ENCODE measurements around the gene C1orf116. TPM values are rescaled to one million over a fixed set of nuclear protein-coding genes. Genes with fewer than 3 reads are reported as not detected.

C1orf116 gene
- total RNA-seq, 1 donor from 2014 or later = 0.04 TPM

DNA sequence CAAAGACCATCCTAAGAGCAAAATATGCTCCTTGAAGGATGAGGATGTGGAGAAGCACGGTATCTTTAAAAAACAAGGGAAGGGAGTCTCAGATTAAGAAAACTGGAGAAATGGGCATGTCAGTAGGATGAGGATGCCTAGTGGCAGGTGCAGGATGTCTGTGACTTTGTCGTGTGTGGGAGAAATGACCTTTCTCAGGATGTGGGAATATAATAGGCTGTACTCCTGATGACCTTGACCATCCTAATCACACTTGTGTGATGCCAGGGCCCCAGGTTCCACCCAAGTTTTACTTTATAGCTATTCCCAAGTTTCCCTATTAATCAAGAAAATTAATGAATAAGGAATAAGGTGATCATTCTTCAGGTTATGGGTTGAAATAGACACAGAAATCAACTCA lies 12.9 kb downstream of the C1orf116 start:
- Histone ChIP-seq H3K79me2 (ENCODE audit: low read depth) (no peaks in the 10 kb centered on the region), H3K27me3 (no peaks in the 10 kb centered on the region), H3K9me3 (ENCODE audit: low read depth) (no peaks in the 10 kb centered on the region), H3F3A (ENCODE audit: low read depth) (no peaks in the 10 kb centered on the region), H4K20me1 (ENCODE audit: low read depth) (no peaks in the 10 kb centered on the region), H3K4me2 (no peak overlapping the region), H3K36me3 (no peaks in the 10 kb centered on the region), H2AFZ (replicated peaks) (no peak overlapping the region), H3K4me3 (no peak overlapping the region), H3K9ac (no peak overlapping the region), H3K27ac (no peak overlapping the region), H3K4me1 (no peaks in the 10 kb centered on the region)
- no peak overlapping the region for H3K4me3 Mint-ChIP-seq
- H3K27me3 Mint-ChIP-seq (ENCODE audit: insufficient read depth, low read depth) = peaks cover 10% of the 10 kb centered on the region
- no peak for DNase-seq (ENCODE audit: low spot score)
- H3K9me3 Mint-ChIP-seq = no peaks in the 10 kb centered on the region
- H3K27ac Mint-ChIP-seq = no peak overlapping the region
- TF ChIP-seq, protein P1, sequence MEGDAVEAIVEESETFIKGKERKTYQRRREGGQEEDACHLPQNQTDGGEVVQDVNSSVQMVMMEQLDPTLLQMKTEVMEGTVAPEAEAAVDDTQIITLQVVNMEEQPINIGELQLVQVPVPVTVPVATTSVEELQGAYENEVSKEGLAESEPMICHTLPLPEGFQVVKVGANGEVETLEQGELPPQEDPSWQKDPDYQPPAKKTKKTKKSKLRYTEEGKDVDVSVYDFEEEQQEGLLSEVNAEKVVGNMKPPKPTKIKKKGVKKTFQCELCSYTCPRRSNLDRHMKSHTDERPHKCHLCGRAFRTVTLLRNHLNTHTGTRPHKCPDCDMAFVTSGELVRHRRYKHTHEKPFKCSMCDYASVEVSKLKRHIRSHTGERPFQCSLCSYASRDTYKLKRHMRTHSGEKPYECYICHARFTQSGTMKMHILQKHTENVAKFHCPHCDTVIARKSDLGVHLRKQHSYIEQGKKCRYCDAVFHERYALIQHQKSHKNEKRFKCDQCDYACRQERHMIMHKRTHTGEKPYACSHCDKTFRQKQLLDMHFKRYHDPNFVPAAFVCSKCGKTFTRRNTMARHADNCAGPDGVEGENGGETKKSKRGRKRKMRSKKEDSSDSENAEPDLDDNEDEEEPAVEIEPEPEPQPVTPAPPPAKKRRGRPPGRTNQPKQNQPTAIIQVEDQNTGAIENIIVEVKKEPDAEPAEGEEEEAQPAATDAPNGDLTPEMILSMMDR (IDR thresholded peaks at IDR 0.05) = no peak
- TF ChIP-seq EZH2 (IDR thresholded peaks at IDR 0.05) (no peak), EZH2phosphoT487 (IDR thresholded peaks at IDR 0.05) (no peak)
- H3K36me3 Mint-ChIP-seq = no peaks in the 10 kb centered on the region
- H3K4me1 Mint-ChIP-seq = peaks cover 4% of the 10 kb centered on the region

DNA sequence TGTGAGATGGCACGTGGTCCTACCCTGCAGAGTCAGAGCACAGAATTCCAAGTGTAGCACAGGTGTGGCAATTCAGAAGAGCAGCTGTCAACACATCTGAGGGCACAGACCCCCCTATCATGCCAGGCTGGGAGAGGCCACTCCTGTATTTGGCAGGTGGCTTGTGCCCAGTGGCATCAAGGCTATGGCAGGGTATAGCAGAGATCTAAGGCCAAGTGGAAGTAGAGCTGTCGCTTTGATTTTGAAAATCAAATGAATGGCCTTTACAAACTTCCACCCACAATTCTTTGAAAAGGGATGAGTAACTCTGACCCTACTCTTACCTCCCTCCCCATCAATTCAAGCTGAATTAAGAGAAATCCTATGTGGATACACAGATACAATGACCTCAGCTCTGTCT lies 13.4 kb downstream of the C1orf116 start:
- no peaks in the 10 kb centered on the region for H3K27me3 ChIP-seq
- no peaks in the 10 kb centered on the region for H3K79me2 ChIP-seq (ENCODE audit: low read depth)
- Mint-ChIP-seq H3K27me3 (ENCODE audit: insufficient read depth, low read depth) (peaks cover 10% of the 10 kb centered on the region), H3K4me1 (no peaks in the 10 kb centered on the region), H3K4me3 (no peak overlapping the region), H3K27ac (no peak overlapping the region), H3K36me3 (no peaks in the 10 kb centered on the region), H3K9me3 (no peaks in the 10 kb centered on the region)
- no peak overlapping the region for H3K4me3 ChIP-seq
- DNase-seq (ENCODE audit: low spot score) = no peak
- no peak overlapping the region for H3K4me2 ChIP-seq
- TF ChIP-seq EZH2 (IDR thresholded peaks at IDR 0.05) (no peak), EZH2phosphoT487 (IDR thresholded peaks at IDR 0.05) (no peak)
- TF ChIP-seq, protein P1 (IDR thresholded peaks at IDR 0.05) = no peak
- no peak overlapping the region for H3K27ac ChIP-seq
- no peaks in the 10 kb centered on the region for H3K4me1 ChIP-seq
- H3K9me3 ChIP-seq (ENCODE audit: low read depth) = no peaks in the 10 kb centered on the region
- no peak overlapping the region for H3K9ac ChIP-seq
- H2AFZ ChIP-seq (replicated peaks) = no peak overlapping the region
- H3K36me3 ChIP-seq = no peaks in the 10 kb centered on the region
- no peaks in the 10 kb centered on the region for H3F3A ChIP-seq (ENCODE audit: low read depth)
- H4K20me1 ChIP-seq (ENCODE audit: low read depth) = no peaks in the 10 kb centered on the region

DNA sequence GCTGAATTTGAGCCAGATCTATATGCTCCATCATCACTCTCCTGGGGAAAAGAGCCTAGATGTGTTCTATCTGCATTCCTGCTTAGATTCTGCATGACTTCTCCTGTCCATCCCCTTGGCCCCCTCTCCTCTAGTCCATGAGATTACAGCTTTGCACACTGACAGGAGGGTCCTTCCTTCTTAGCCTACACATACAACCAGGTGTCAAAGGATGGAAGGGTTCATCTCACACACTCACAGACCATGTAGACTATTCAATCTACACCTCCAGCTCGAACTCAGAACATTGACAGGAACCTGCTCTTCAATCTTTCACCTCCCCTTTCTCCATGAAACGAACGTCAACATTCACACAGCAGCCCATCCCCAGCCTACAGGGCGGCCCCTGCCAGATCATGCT lies 13.8 kb downstream of the C1orf116 start:
- H3K9ac ChIP-seq = no peak overlapping the region
- H3K4me2 ChIP-seq = no peak overlapping the region
- Mint-ChIP-seq H3K4me3 (no peak overlapping the region), H3K4me1 (no peaks in the 10 kb centered on the region), H3K27me3 (ENCODE audit: insufficient read depth, low read depth) (peaks cover 13% of the 10 kb centered on the region), H3K36me3 (no peaks in the 10 kb centered on the region), H3K27ac (no peak overlapping the region), H3K9me3 (no peaks in the 10 kb centered on the region)
- no peaks in the 10 kb centered on the region for H3K27me3 ChIP-seq
- no peaks in the 10 kb centered on the region for H3F3A ChIP-seq (ENCODE audit: low read depth)
- H3K79me2 ChIP-seq (ENCODE audit: low read depth) = no peaks in the 10 kb centered on the region
- TF ChIP-seq, protein P1 (IDR thresholded peaks at IDR 0.05) = no peak
- TF ChIP-seq EZH2 (IDR thresholded peaks at IDR 0.05) = no peak
- no peak for TF ChIP-seq EZH2phosphoT487 (IDR thresholded peaks at IDR 0.05)
- no peaks in the 10 kb centered on the region for H4K20me1 ChIP-seq (ENCODE audit: low read depth)
- H3K4me3 ChIP-seq = no peak overlapping the region
- H2AFZ ChIP-seq (replicated peaks) = no peak overlapping the region
- H3K9me3 ChIP-seq (ENCODE audit: low read depth) = no peaks in the 10 kb centered on the region
- no peak for DNase-seq (ENCODE audit: low spot score)
- no peaks in the 10 kb centered on the region for H3K36me3 ChIP-seq
- no peaks in the 10 kb centered on the region for H3K4me1 ChIP-seq
- no peak overlapping the region for H3K27ac ChIP-seq

All from neural progenitor cell (in vitro differentiated cells).